Transverse colon (tissue), 4 donors: ENCODE measurements around the gene SULF2. TPM values are rescaled to one million over a fixed set of nuclear protein-coding genes. Genes with fewer than 3 reads are reported as not detected.

Source experiments
- DNase-seq: peaks from one replicate; pipeline ENCODE4 v3.0.0-alpha.2; 2019
- H3K27ac ChIP-seq, 4 donors: fragments of 200-600 bp; sonication (generic); 2 replicates each; pipeline ENCODE4 v1.5.1; 2016 to 2018; ENCODE audit warnings: inconsistent platforms in 4 of 4
- H3K27me3 ChIP-seq: fragments of 200-600 bp; sonication (generic); 2 replicates; pipeline ENCODE4 v1.5.1; 2017; ENCODE audit warnings: inconsistent platforms
- H3K36me3 ChIP-seq, 4 donors: fragments of 200-600 bp; sonication (generic); 2 replicates each; pipeline ENCODE4 v1.5.1; 2017 to 2019; ENCODE audit warnings: inconsistent platforms in 4 of 4
- H3K4me1 ChIP-seq, 4 donors: fragments of 200-600 bp; sonication (generic); 2 replicates each; pipeline ENCODE4 v1.5.1; 2017 to 2020; ENCODE audit warnings: inconsistent platforms in 4 of 4
- H3K4me3 ChIP-seq, 4 donors: fragments of 200-600 bp; sonication (generic); 1 replicate in 1 of 4; 2 replicates in 3 of 4; pipeline versions ENCODE4 v1.5.1 to v1.6.1; 2017 to 2019; ENCODE audit warnings: inconsistent platforms in 4 of 4
- H3K9me3 ChIP-seq, 2 donors: fragments of 200-600 bp; sonication (generic); 2 replicates each; pipeline ENCODE4 v1.5.1; 2017 to 2019; ENCODE audit warnings: inconsistent platforms in 2 of 2
- EP300 ChIP-seq: sonication (generic); formaldehyde crosslinking; IDR thresholded peaks from one replicate; pipeline ENCODE4 v1.6.1; 2017; ENCODE audit warnings: antibody characterized with exemption, low read depth
- POLR2A ChIP-seq: fragments of 450-650 bp; IDR thresholded peaks from one replicate; pipeline ENCODE4 v1.6.1; 2016; ENCODE audit warnings: antibody characterized with exemption, mild to moderate bottlenecking, moderate library complexity
- POLR2AphosphoS5 ChIP-seq, 3 donors: sonication (generic); formaldehyde crosslinking; IDR thresholded peaks; one replicate each; pipeline ENCODE4 v1.6.1; 2016; ENCODE audit warnings: antibody characterized with exemption in 3 of 3
- WGBS, 2 donors: methylation state at CpG; one replicate each; pipeline ENCODE4 v1.1.5; 2018; ENCODE audit warnings: low coverage in 1 of 2; 5-methylcytosine and 5-hydroxymethylcytosine counted together
- in situ Hi-C, 4 donors: fragments of 200-750 bp; cut with MboI; loops; one replicate each; pipeline versions ENCODE4 v1.15.0 to v1.15.1; 2017; ENCODE audit warnings: low sequenced_read_pairs in 3 of 4, low pct_ligation_motif_present in 1 of 4, low pct_unique_long_range_greater_than_20kb in 1 of 4
- intact Hi-C: fragments of 100-400 bp; cut with DNase I; formaldehyde crosslinking; loops from one replicate; pipeline ENCODE4 v1.15.1; 2023; ENCODE audit warnings: low total_unique reads
- total RNA-seq, 4 donors: library from RNA; depleted of rRNA; stranded (reverse); fragments of >200 nt; gene quantifications; one replicate each; pipeline ENCODE4 v1.1.0, GENCODE V29; 2016
- TF ChIP-seq, protein P1 (sequence below), 5 experiments: fragments of 200-600 bp in 3 of 5; fragments of 450-650 bp in 2 of 5; sonication (generic) in 3 of 5; IDR thresholded peaks; 1 replicate in 2 of 5; 2 replicates in 3 of 5; pipeline ENCODE4 v1.5.1; 2016 to 2017; ENCODE audit warnings: antibody characterized with exemption in 5 of 5, inconsistent platforms in 3 of 5, mild to moderate bottlenecking in 2 of 5, moderate library complexity in 1 of 5

Gene SULF2
- total RNA-seq, 4 donors from 2014 or later, result 103 to 257 (median 191) TPM

DNA sequence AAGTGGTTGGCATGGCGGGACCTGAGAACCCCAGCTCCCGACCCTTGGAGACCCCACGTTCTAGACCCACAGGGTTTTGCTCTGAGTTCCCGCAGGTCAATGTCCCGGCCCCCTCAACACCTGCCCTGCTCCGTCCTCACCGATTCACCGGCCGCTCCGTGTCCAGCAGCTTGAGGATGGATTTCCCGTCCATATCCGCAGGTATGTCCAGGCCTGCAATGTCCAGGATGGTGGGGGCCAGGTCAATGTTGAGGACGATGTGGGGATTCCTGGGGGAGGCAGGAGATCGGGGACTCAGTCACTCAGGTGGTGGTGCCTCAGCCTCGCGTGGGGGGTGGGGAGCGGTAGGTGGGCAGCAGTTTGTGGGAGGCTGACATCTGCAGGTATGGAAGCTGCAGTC is 106.7 kb downstream of the SULF2 start:
- Histone ChIP-seq H3K27ac (no peak overlapping the region), H3K9me3 (no peaks in the 10 kb centered on the region), H3K36me3 (no peaks in the 10 kb centered on the region), H3K27me3 (no peaks in the 10 kb centered on the region), H3K4me1 (peaks cover 0 to 10% (median 3%) of the 10 kb centered on the region in 4 donors), H3K4me3 (no peak overlapping the region)
- TF ChIP-seq EP300 (no peak), POLR2A (no peak), POLR2AphosphoS5 (IDR thresholded peaks at IDR 0.05) (no peak)
- TF ChIP-seq, protein P1, sequence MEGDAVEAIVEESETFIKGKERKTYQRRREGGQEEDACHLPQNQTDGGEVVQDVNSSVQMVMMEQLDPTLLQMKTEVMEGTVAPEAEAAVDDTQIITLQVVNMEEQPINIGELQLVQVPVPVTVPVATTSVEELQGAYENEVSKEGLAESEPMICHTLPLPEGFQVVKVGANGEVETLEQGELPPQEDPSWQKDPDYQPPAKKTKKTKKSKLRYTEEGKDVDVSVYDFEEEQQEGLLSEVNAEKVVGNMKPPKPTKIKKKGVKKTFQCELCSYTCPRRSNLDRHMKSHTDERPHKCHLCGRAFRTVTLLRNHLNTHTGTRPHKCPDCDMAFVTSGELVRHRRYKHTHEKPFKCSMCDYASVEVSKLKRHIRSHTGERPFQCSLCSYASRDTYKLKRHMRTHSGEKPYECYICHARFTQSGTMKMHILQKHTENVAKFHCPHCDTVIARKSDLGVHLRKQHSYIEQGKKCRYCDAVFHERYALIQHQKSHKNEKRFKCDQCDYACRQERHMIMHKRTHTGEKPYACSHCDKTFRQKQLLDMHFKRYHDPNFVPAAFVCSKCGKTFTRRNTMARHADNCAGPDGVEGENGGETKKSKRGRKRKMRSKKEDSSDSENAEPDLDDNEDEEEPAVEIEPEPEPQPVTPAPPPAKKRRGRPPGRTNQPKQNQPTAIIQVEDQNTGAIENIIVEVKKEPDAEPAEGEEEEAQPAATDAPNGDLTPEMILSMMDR (IDR thresholded peaks at IDR 0.05), result no peak
- intact Hi-C loops, result loop anchor here (5.0 to 10.0 kb wide), 2 partner anchors 106 to 944 kb away; partner anchors contain the start of gene SULF2
- 94% methylated on average over 17 of the region's 17 CpGs; no CpG with 5 or more reads in 1 of the 2 donors for WGBS, 2 donors
- no peak for DNase-seq
- in situ Hi-C loops, result no loop called here

DNA sequence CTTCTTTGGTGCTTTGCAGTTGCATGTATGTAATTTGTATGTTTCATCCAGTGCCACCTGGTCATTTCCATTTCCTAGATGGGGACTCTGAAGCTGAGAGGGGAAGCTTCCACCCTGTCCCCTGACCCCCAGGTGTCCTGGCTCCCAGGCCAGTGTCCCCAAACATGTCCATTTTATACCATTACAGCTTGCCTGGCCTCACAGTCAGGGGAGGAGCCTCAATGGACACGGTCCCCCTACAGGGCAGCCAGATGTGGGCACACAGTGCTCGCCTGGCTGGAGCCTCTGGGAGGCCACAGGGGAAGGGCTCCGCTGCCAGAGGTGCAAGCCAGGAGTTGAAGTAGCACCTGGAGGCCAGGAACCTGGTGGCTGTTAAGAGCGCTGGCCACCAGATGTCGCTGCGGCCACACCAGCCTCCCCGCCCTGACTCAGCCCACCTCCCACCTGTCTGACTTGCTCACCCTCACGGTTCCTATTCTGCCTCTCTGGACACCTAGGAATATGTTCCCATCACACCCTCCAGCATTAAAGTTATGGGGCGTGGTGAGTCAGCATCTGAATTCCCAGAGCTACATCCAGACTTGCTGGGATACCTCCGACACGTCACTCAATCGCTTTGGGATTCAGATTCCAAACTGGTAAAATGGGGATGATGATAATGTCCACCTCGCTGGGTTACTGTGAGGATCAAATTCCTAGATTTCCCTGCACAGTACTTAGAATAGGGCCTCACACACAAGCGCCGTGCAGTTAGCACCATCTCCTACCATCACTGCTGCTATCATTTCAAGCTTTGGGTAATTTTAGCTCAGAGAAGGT is 107.4 kb downstream of the SULF2 start:
- intact Hi-C loops, result loop anchor here (5.0 to 10.0 kb wide), 2 partner anchors 107 to 944 kb away; partner anchors contain the start of gene SULF2
- DNase-seq, result peak; percentile 42
- Histone ChIP-seq H3K36me3 (no peaks in the 10 kb centered on the region), H3K4me1 (peaks cover 0 to 10% (median 3%) of the 10 kb centered on the region in 4 donors), H3K9me3 (no peaks in the 10 kb centered on the region), H3K4me3 (no peak overlapping the region), H3K27me3 (no peaks in the 10 kb centered on the region), H3K27ac (no peak overlapping the region)
- 53 to 100% methylated on average over 1 to 12 of the region's 15 CpGs for WGBS, 2 donors
- TF ChIP-seq, protein P1 (IDR thresholded peaks at IDR 0.05), result peak; percentile 61 to 75 (median 70)
- TF ChIP-seq EP300, result no peak
- in situ Hi-C loops, result no loop called here

DNA sequence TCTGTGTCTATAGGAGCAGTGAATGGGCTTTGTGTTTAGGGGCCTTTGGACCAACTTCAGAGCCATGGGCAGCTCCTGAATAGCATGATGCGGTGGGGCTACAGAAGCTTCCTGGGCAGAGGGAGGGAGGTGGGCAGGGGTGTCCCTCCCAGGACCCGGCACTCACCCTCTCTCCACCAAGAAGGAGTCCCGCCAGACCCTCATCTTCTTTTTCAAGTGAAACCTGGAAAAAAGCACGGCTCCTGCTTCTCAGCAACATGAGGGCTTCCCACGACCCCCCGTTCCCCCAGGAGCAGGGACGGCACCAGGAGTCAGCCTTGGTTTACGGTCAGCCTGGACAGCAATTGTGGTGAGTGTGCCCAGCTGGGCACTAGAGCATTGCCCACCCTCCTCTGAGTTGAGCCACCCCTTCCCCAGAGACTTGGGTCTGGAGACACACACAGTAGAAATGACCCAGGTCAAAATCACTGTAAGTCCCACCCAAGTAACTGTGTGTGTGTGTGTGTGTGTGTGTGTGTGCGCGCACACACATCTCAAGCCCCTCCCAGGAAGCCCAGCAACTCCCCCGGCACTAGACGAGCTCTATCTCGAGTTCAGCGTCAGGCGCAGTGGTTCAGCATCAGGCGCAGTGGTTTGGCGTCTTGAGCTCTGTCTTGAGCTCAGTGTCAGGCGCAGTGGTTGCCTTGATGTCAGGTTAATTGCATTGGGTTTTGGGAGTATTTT is 108.2 kb downstream of the SULF2 start:
- Histone ChIP-seq H3K9me3 (no peaks in the 10 kb centered on the region), H3K27me3 (no peaks in the 10 kb centered on the region), H3K27ac (no peak overlapping the region), H3K4me1 (peaks cover 0 to 3% (median 0%) of the 10 kb centered on the region in 4 donors), H3K4me3 (no peak overlapping the region), H3K36me3 (no peaks in the 10 kb centered on the region)
- TF ChIP-seq EP300 (no peak), POLR2A (no peak), POLR2AphosphoS5 (IDR thresholded peaks at IDR 0.05) (no peak)
- TF ChIP-seq, protein P1 (IDR thresholded peaks at IDR 0.05), result no peak
- no peak for DNase-seq
- in situ Hi-C loops, result no loop called here
- intact Hi-C loops, result loop anchor here (5.0 to 10.0 kb wide), 2 partner anchors 108 to 945 kb away; partner anchors contain the start of gene SULF2
- 80 to 83% methylated on average over 3 to 18 of the region's 18 CpGs for WGBS, 2 donors

DNA sequence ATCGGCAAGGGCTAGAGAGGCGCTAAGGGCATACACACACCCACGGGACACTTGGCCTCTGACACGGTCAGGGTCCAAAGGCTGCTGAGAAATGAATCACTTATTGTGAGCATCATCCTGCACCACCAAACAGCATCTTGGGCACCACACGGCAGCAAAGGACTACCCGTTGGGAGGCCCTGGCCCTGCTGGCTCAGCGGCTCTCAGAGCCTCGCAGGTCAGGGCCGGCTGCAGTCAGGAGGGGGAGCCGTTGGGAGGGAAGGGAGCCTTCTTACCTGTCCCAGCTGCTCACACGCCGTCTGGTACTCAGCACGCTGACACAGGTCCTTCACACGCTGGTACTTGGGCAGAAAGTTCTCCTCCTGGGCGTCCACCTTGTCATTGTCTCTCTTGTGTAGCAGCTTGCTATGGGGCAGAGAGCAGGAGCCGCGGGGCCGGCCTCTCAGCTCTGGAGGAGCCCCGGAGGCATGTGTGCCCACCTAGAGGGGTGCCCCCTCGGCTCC is 109.0 kb downstream of the SULF2 start:
- H3K36me3 ChIP-seq, result no peaks in the 10 kb centered on the region
- H3K9me3 ChIP-seq, result no peaks in the 10 kb centered on the region
- in situ Hi-C loops (no loop called here), intact Hi-C loops (loop anchor here (5.0 to 10.0 kb wide), 2 partner anchors 109 to 946 kb away; partner anchors contain the start of gene SULF2)
- no peaks in the 10 kb centered on the region for H3K27me3 ChIP-seq
- no peak for DNase-seq
- H3K4me1 ChIP-seq, result no peaks in the 10 kb centered on the region
- no peak overlapping the region for H3K27ac ChIP-seq
- 82% methylated on average over 20 of the region's 20 CpGs; no CpG with 5 or more reads in 1 of the 2 donors for WGBS, 2 donors
- TF ChIP-seq POLR2A (no peak), POLR2AphosphoS5 (IDR thresholded peaks at IDR 0.05) (no peak), EP300 (no peak)
- no peak overlapping the region for H3K4me3 ChIP-seq
